ENCODE results near the gene MRPL50.

Gene MRPL50

GRCh38 chr9:101381833-101382342 is 16.5 kb downstream of the MRPL50 start:
- H3K4me1 ChIP-seq = no peaks in the 10 kb centered on the region
- no peaks in the 10 kb centered on the region for H3K36me3 ChIP-seq
- no peaks in the 10 kb centered on the region for H3K27me3 ChIP-seq
- no peak overlapping the region for H3K4me3 ChIP-seq
- intact Hi-C loops (cut with DNase I; ENCODE audit: low total_unique reads) = no loop called here
- no peak for TF ChIP-seq CTCF (IDR thresholded peaks at IDR 0.05)
- H3K27ac ChIP-seq = no peak overlapping the region
- DNase-seq = no peak
- peaks cover 0 to 7% (median 7%) of the 10 kb centered on the region in 3 donors for H3K9me3 ChIP-seq

GRCh38 chr9:101381118-101381517 is 17.3 kb downstream of the MRPL50 start:
- no peak for TF ChIP-seq CTCF (IDR thresholded peaks at IDR 0.05)
- Histone ChIP-seq H3K27ac (no peak overlapping the region), H3K9me3 (peaks cover 0 to 7% (median 7%) of the 10 kb centered on the region in 3 donors), H3K27me3 (no peaks in the 10 kb centered on the region), H3K4me3 (no peak overlapping the region), H3K4me1 (no peaks in the 10 kb centered on the region), H3K36me3 (no peaks in the 10 kb centered on the region)
- intact Hi-C loops (cut with DNase I; ENCODE audit: low total_unique reads) = no loop called here
- DNase-seq = no peak

- H3K4me1 ChIP-seq = no peaks in the 10 kb centered on the region
- DNase-seq = no peak
- intact Hi-C loops (cut with DNase I; ENCODE audit: low total_unique reads) = no loop called here
- no peak overlapping the region for H3K4me3 ChIP-seq
- H3K36me3 ChIP-seq = no peaks in the 10 kb centered on the region
- H3K27ac ChIP-seq = no peak overlapping the region
- H3K9me3 ChIP-seq = peaks cover 0 to 7% (median 6%) of the 10 kb centered on the region in 3 donors
- no peak for TF ChIP-seq CTCF (IDR thresholded peaks at IDR 0.05)
- no peaks in the 10 kb centered on the region for H3K27me3 ChIP-seq
Observed at GRCh38 chr9:101380295-101380694, 18.1 kb downstream of the MRPL50 start.

- intact Hi-C loops (cut with DNase I; ENCODE audit: low total_unique reads) = no loop called here
- peak overlapping the region; percentile 25 to 43 for H3K4me3 ChIP-seq
- DNase-seq = no peak
Observed at GRCh38 chr9:101376111-101376848, 22.1 kb downstream of the MRPL50 start.

GRCh38 chr9:101375546-101375945 is 22.9 kb downstream of the MRPL50 start:
- intact Hi-C loops (cut with DNase I; ENCODE audit: low total_unique reads) = no loop called here
- H3K27ac ChIP-seq = peak overlapping the region; percentile 28 to 41
- no peaks in the 10 kb centered on the region for H3K4me1 ChIP-seq

More at GRCh38 chr9:101376111-101376848, 22.1 kb downstream of the MRPL50 start:
- Histone ChIP-seq H3K36me3 (no peaks in the 10 kb centered on the region), H3K9me3 (no peaks in the 10 kb centered on the region), H3K4me1 (no peaks in the 10 kb centered on the region), H3K27ac (peak overlapping the region; percentile 28 to 41), H3K27me3 (no peaks in the 10 kb centered on the region)
- no peak for TF ChIP-seq CTCF (IDR thresholded peaks at IDR 0.05)

More at GRCh38 chr9:101375546-101375945, 22.9 kb downstream of the MRPL50 start:
- H3K9me3 ChIP-seq = no peaks in the 10 kb centered on the region
- peak overlapping the region; percentile 25 to 43 for H3K4me3 ChIP-seq
- no peak for TF ChIP-seq CTCF (IDR thresholded peaks at IDR 0.05)
- no peaks in the 10 kb centered on the region for H3K27me3 ChIP-seq
- H3K36me3 ChIP-seq = no peaks in the 10 kb centered on the region
- no peak for DNase-seq

All from tibial artery (tissue), 4 donors.